SIG-M5 treated with dmso at 0.1 percent for 504 hours (cell line): ENCODE data around the gene ARHGAP15.

Experiments used
- DNase-seq: peaks from one replicate; lab custom pipeline; 2025; ENCODE audit not compliant: unreplicated experiment; lab: John Stamatoyannopoulos, UW

Gene ARHGAP15

GRCh38 chr2:143675021-143675420, 545.8 kb downstream of the ARHGAP15 start:
- peak; percentile 4 for DNase-seq

GRCh38 chr2:143679617-143680016, 550.4 kb downstream of the ARHGAP15 start:
- no peak for DNase-seq

GRCh38 chr2:143680885-143681405, 551.7 kb downstream of the ARHGAP15 start:
- DNase-seq, result no peak

- peak; percentile 14 for DNase-seq
Observed at GRCh38 chr2:143682436-143683055, 553.3 kb downstream of the ARHGAP15 start.

- no peak for DNase-seq
Observed at GRCh38 chr2:143683977-143684376, 554.8 kb downstream of the ARHGAP15 start.

- no peak for DNase-seq
Observed at GRCh38 chr2:143684551-143685320, 555.5 kb downstream of the ARHGAP15 start.

GRCh38 chr2:143685421-143686078, 556.3 kb downstream of the ARHGAP15 start:
- DNase-seq, result no peak

- peak; percentile 13 for DNase-seq
Observed at GRCh38 chr2:143686585-143687164, 557.5 kb downstream of the ARHGAP15 start.

- DNase-seq, result no peak
Observed at GRCh38 chr2:143688248-143688647, 559.0 kb downstream of the ARHGAP15 start.

- no peak for DNase-seq
Observed at GRCh38 chr2:143688815-143689214, 559.6 kb downstream of the ARHGAP15 start.

GRCh38 chr2:143689541-143689940, 560.3 kb downstream of the ARHGAP15 start:
- DNase-seq, result no peak

GRCh38 chr2:143690235-143690634, 561.0 kb downstream of the ARHGAP15 start:
- no peak for DNase-seq

- no peak for DNase-seq
Observed at GRCh38 chr2:143691121-143691520, 561.9 kb downstream of the ARHGAP15 start.

GRCh38 chr2:143692162-143692561, 562.9 kb downstream of the ARHGAP15 start:
- no peak for DNase-seq

- no peak for DNase-seq
Observed at GRCh38 chr2:143692967-143693366, 563.7 kb downstream of the ARHGAP15 start.

- DNase-seq, result no peak
Observed at GRCh38 chr2:143694335-143694734, 565.1 kb downstream of the ARHGAP15 start.

- no peak for DNase-seq
Observed at GRCh38 chr2:143696651-143697050, 567.4 kb downstream of the ARHGAP15 start.

- DNase-seq, result no peak
Observed at GRCh38 chr2:143697744-143698143, 568.5 kb downstream of the ARHGAP15 start.

- DNase-seq, result no peak
Observed at GRCh38 chr2:143698352-143698751, 569.1 kb downstream of the ARHGAP15 start.

GRCh38 chr2:143698888-143699570, 569.8 kb downstream of the ARHGAP15 start:
- no peak for DNase-seq

- no peak for DNase-seq
Observed at GRCh38 chr2:143700865-143701264, 571.6 kb downstream of the ARHGAP15 start.
